HepG2 (cell line): Measurements from ENCODE around the gene PLPP7. TPM values are rescaled to one million over a fixed set of nuclear protein-coding genes. Genes with fewer than 3 reads are reported as not detected.
"Not testable (repeated sequence)": the region's sequence is repeated elsewhere in the genome, so short reads cannot be mapped to it uniquely, and the experiment has no call there.

Experiments used
- ATAC-seq: fragments of 200-7000 bp; cut with Tn5 transposase; 3 replicates; pipeline ENCODE4 v1.9.1; 2020; ENCODE audit warnings: mild to moderate bottlenecking, moderate library complexity
- BruUV-seq: library from RNA; stranded (reverse); fragments of 400-500 nt; replicated peaks from 2 replicates; lab custom pipeline; 2021; lab: Mats Ljungman, UMichigan
- CTCF ChIA-PET: fragments of 300-600 bp; formaldehyde crosslinking; extraction: SDS; loops from one replicate; lab custom pipeline; 2021; ENCODE audit warnings: low total read pairs, inconsistent platforms, low intra/inter-chr PET ratio; lab: Yijun Ruan, JAX
- POLR2A ChIA-PET: fragments of 350-600 bp; sonication (Branson Sonifier 250); formaldehyde crosslinking; loops from one replicate; lab custom pipeline; 2020; ENCODE audit warnings: antibody characterized with exemption, inconsistent platforms; lab: Yijun Ruan, JAX
- DNase-seq: peaks from one replicate; pipeline ENCODE4 v3.0.0-alpha.2; 2015; ENCODE audit warnings: low spot score
- FAIRE-seq: peaks from 3 replicates; lab custom pipeline; 2011; peaks lifted over from hg19 to GRCh38; lab: Jason Lieb, UNC
- H2AFZ ChIP-seq: one replicate; pipeline ENCODE4 v1.6.1; 2011; ENCODE audit warnings: low read length, inconsistent platforms
- H3K27ac ChIP-seq: fragments of 300-600 bp; 3 replicates; pipeline ENCODE4 v1.8.0; 2011; ENCODE audit warnings: mixed run types, mild to moderate bottlenecking, mixed read lengths, low read length, inconsistent platforms; ENCODE audit not compliant: insufficient read depth; ENCODE audit errors: extremely low read length
- H3K27me3 ChIP-seq, 2 experiments: fragments of 200-600 bp in 1 of 2; 2 replicates in 1 of 2; 3 replicates in 1 of 2; pipeline versions ENCODE4 v1.6.0 to v1.8.0; 2011; ENCODE audit warnings: low read length in 2 of 2, mild to moderate bottlenecking in 2 of 2, moderate library complexity in 2 of 2, inconsistent platforms in 1 of 2; ENCODE audit not compliant: insufficient read depth in 2 of 2, control insufficient read depth in 1 of 2
- H3K36me3 ChIP-seq, 2 experiments: fragments of 200-600 bp in 1 of 2; replicated peaks in 1 of 2; 2 replicates in 1 of 2; 3 replicates in 1 of 2; pipeline versions ENCODE4 v1.5.1 to v1.8.0; 2011; ENCODE audit warnings: low read length in 2 of 2, inconsistent platforms in 1 of 2; ENCODE audit not compliant: insufficient read depth in 2 of 2, control insufficient read depth in 1 of 2
- H3K4me1 ChIP-seq: 2 replicates; pipeline ENCODE4 v1.5.1; 2012; ENCODE audit warnings: low read length, inconsistent platforms; ENCODE audit not compliant: insufficient read depth
- H3K4me2 ChIP-seq: 2 replicates; pipeline ENCODE4 v1.6.0; 2011; ENCODE audit warnings: low read depth, low read length, inconsistent platforms
- H3K4me3 ChIP-seq, 3 experiments: fragments of 200-600 bp in 1 of 3; sonication (generic), shearing (Covaris generic) in 1 of 3; replicated peaks in 1 of 3; 2 replicates each; pipeline ENCODE4 v1.5.1; 2011 to 2016; ENCODE audit warnings: low read length in 3 of 3, inconsistent platforms in 2 of 3, low read depth in 2 of 3, mild to moderate bottlenecking in 2 of 3, control low read depth in 1 of 3, mixed read lengths in 1 of 3; ENCODE audit not compliant: insufficient read depth in 1 of 3
- H3K79me2 ChIP-seq: one replicate; pipeline ENCODE4 v1.6.1; 2011; ENCODE audit warnings: low read length, inconsistent platforms; ENCODE audit not compliant: insufficient read depth
- H3K9ac ChIP-seq: 2 replicates; pipeline ENCODE4 v1.6.0; 2011; ENCODE audit warnings: mild to moderate bottlenecking, low read depth, low read length, inconsistent platforms; ENCODE audit not compliant: insufficient read depth
- H3K9me3 ChIP-seq: 2 replicates; pipeline ENCODE4 v1.5.1; 2012; ENCODE audit warnings: mild to moderate bottlenecking, low read length
- H4K20me1 ChIP-seq: 2 replicates; pipeline ENCODE4 v1.6.0; 2011; ENCODE audit warnings: inconsistent platforms, mild to moderate bottlenecking, low read length, moderate library complexity; ENCODE audit not compliant: insufficient read depth
- CSRNP2 ChIP-seq: sonication (generic); formaldehyde crosslinking; conservative IDR thresholded peaks from 2 replicates; pipeline ENCODE4 v1.8.0; 2022; ENCODE audit warnings: low read depth, missing genetic modification reagents
- MIXL1 ChIP-seq: IDR thresholded peaks from 2 replicates; pipeline ENCODE4 v1.6.1; 2016
- ZNF232 ChIP-seq: sonication (generic); formaldehyde crosslinking; IDR thresholded peaks from 2 replicates; pipeline ENCODE4 v1.4.0; 2020; ENCODE audit warnings: missing genetic modification reagents, borderline replicate concordance
- ZXDC ChIP-seq: sonication (generic); formaldehyde crosslinking; IDR thresholded peaks from 2 replicates; pipeline ENCODE4 v1.5.0; 2020; ENCODE audit warnings: mild to moderate bottlenecking, missing genetic modification reagents
- WGBS: methylation state at CpG from one replicate; pipeline ENCODE4 v1.1.6; 2017; ENCODE audit warnings: low lambda C conversion rate; 5-methylcytosine and 5-hydroxymethylcytosine counted together
- in situ Hi-C: cut with HindIII; loops from 2 replicates; pipeline ENCODE4 v1.10.0; 2017; ENCODE audit warnings: low pct_unique_long_range_greater_than_20kb; ENCODE audit not compliant: extremely low pct_ligation_motif_present
- intact Hi-C: fragments of 100-400 bp; cut with micrococcal nuclease; formaldehyde crosslinking; loops from one replicate; pipeline ENCODE4 v1.10.0; 2022; ENCODE audit not compliant: unreplicated experiment
- polyA plus RNA-seq, 8 experiments: library from polyadenylated mRNA; depleted of rRNA in 3 of 8; stranded (reverse) in 7 of 8; unstranded in 1 of 8; fragments of >200 nt; fragmentation: Illumina TruSeq in 4 of 8; extraction: Trizol in 4 of 8; gene quantifications; 2 replicates each; pipeline versions ENCODE4 v1.2.1 to v1.2.3, GENCODE V29; 2011 to 2016; ENCODE audit warnings: low read depth in 4 of 8, missing spikeins in 1 of 8, mixed read lengths in 1 of 8; ENCODE audit not compliant: insufficient read depth in 1 of 8
- total RNA-seq, 5 experiments: library from RNA; depleted of rRNA; stranded (reverse); fragments of >200 nt; fragmentation: Illumina TruSeq; extraction: Trizol; gene quantifications; 2 replicates each; pipeline ENCODE4 v1.2.3, GENCODE V29; 2016; ENCODE audit warnings: low read depth in 1 of 5

The PLPP7 gene
- total and polyA plus RNA-seq, 2 of the 13 experiments (the other 11 are each of a cell fraction or from before 2014, with no cell fraction given) = 0.33 to 1.2 TPM

- BruUV-seq, CTCF ChIA-PET, POLR2A ChIA-PET, H3K27ac ChIP-seq, H3K36me3 ChIP-seq, H3K4me3 ChIP-seq, FAIRE-seq, H3K9ac ChIP-seq, H3K9me3 ChIP-seq, DNase-seq, intact Hi-C loops, ATAC-seq, H3K79me2 ChIP-seq, in situ Hi-C loops, H4K20me1 ChIP-seq, H3K4me2 ChIP-seq, H2AFZ ChIP-seq: not testable (repeated sequence)
- H3K4me1 ChIP-seq = peaks cover 24% of the 10 kb centered on the region
- WGBS = 54% methylated on average over 5 of the region's 5 CpGs
- H3K27me3 ChIP-seq = peaks cover 9 to 54% of the 10 kb centered on the region in 2 experiments; a peak in 4 of 5 replicates
Observed at GRCh38 chr9:131263033-131263343, 26.5 kb upstream of the PLPP7 start.

GRCh38 chr9:131263701-131264100, 25.8 kb upstream of the PLPP7 start:
- TF ChIP-seq CSRNP2 (CRISPR knock-in tag) = no peak
- TF ChIP-seq MIXL1 = no peak
- TF ChIP-seq ZNF232 (CRISPR knock-in tag) = no peak
- TF ChIP-seq ZXDC (CRISPR knock-in tag) = no peak
- Histone ChIP-seq H3K9me3 (no peaks in the 10 kb centered on the region), H3K36me3 (no peaks in the 10 kb centered on the region), H3K4me3 (no peak overlapping the region), H3K27ac (no peak overlapping the region), H3K9ac (no peak overlapping the region), H4K20me1 (no peaks in the 10 kb centered on the region), H3K4me2 (no peak overlapping the region), H3K27me3 (peaks cover 9 to 46% of the 10 kb centered on the region in 2 experiments; a peak in 4 of 5 replicates), H3K79me2 (no peaks in the 10 kb centered on the region), H3K4me1 (peaks cover 31% of the 10 kb centered on the region), H2AFZ (no peak overlapping the region)
- ATAC-seq = no peak
- 61% methylated on average over 3 of the region's 6 CpGs for WGBS
- in situ Hi-C loops = no loop called here
- no peak for FAIRE-seq
- POLR2A ChIA-PET = no interaction called here
- intact Hi-C loops = no loop called here
- BruUV-seq = no TSS peak
- CTCF ChIA-PET = no interaction called here
- no peak for DNase-seq
